Measurements from ENCODE around the gene NBEAL2. TPM values are rescaled to one million over a fixed set of nuclear protein-coding genes. Genes with fewer than 3 reads are reported as not detected.

NBEAL2 gene
- total and polyA plus RNA-seq, 2 donors (not counting 1 experiment from before 2014, with no cell fraction given): 1.5 to 4.5 TPM

DNA sequence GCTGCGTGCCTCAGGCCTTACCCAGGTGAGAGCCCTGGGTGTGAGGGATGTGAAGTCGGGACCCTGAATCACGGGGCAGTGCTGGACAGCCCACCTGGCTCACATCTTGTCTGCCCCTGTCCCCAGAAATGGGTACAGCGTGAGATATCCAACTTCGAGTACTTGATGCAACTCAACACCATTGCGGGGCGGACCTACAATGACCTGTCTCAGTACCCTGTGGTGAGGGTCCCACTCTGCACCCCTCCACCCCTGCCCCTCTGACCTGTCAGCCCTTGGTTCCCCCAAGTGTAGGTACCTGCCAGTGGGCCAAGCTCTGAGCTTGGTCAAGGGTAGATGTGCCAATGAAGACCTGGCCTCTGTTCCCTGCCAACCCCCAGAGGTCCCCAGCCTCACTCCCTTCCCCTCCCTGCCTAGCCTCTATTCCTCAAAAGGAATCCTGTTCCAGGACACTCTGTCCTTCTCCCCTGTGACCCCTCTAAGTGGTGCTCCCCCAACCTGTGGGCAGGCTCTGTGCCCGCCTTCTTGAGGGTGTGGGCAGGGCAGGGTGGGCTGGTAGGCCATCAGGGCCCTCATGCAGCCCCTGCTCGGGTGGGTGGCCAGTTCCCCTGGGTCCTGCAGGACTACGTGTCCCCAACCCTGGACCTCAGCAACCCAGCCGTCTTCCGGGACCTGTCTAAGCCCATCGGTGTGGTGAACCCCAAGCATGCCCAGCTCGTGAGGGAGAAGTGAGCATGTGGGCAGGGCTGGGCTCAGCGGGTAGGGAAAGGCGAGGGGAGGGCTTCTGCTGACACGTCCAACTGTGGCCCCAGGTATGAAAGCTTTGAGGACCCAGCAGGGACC lies 25.1 kb downstream of the NBEAL2 start:
- Histone ChIP-seq H3K4me1 (ENCODE audit: control insufficient read depth, extremely low read depth, insufficient read depth, low read length) (peaks cover under 1% of the 10 kb centered on the region), H3K36me3 (ENCODE audit: control insufficient read depth, insufficient read depth, low read length) (no peaks in the 10 kb centered on the region), H2AFZ (ENCODE audit: low read length) (no peak overlapping the region), H3K4me2 (ENCODE audit: extremely low read depth, insufficient read depth, low read length) (no peak overlapping the region), H3K79me2 (ENCODE audit: control insufficient read depth, insufficient read depth, low read length) (no peaks in the 10 kb centered on the region), H3K9ac (ENCODE audit: insufficient read depth, low read length) (no peak overlapping the region), H3K27ac (ENCODE audit: insufficient read depth, low read length) (no peak overlapping the region), H3K4me3 (replicated peaks in 1 of 4; ENCODE audit: control extremely low read depth in 1 of 4, insufficient read depth in 1 of 4, low read depth in 3 of 4, low read length in 4 of 4) (no peak overlapping the region), H4K20me1 (ENCODE audit: control insufficient read depth, extremely low read depth, insufficient read depth, low read length) (no peaks in the 10 kb centered on the region), H3K9me3 (ENCODE audit: control insufficient read depth, insufficient read depth, low read depth, low read length) (no peaks in the 10 kb centered on the region), H3K27me3 (ENCODE audit: control insufficient read depth, insufficient read depth, low read length) (no peaks in the 10 kb centered on the region)
- no peak for DNase-seq (ENCODE audit: low read depth in 2 of 2)
- no peak for TF ChIP-seq EZH2 (IDR thresholded peaks at IDR 0.05; ENCODE audit: low read length, missing control alignments)
- TF ChIP-seq CTCF (conservative IDR thresholded peaks at IDR 0.05 in 1 of 2, IDR thresholded peaks at IDR 0.05 in 1 of 2; ENCODE audit: low read depth in 1 of 2, low read length in 2 of 2): no peak

DNA sequence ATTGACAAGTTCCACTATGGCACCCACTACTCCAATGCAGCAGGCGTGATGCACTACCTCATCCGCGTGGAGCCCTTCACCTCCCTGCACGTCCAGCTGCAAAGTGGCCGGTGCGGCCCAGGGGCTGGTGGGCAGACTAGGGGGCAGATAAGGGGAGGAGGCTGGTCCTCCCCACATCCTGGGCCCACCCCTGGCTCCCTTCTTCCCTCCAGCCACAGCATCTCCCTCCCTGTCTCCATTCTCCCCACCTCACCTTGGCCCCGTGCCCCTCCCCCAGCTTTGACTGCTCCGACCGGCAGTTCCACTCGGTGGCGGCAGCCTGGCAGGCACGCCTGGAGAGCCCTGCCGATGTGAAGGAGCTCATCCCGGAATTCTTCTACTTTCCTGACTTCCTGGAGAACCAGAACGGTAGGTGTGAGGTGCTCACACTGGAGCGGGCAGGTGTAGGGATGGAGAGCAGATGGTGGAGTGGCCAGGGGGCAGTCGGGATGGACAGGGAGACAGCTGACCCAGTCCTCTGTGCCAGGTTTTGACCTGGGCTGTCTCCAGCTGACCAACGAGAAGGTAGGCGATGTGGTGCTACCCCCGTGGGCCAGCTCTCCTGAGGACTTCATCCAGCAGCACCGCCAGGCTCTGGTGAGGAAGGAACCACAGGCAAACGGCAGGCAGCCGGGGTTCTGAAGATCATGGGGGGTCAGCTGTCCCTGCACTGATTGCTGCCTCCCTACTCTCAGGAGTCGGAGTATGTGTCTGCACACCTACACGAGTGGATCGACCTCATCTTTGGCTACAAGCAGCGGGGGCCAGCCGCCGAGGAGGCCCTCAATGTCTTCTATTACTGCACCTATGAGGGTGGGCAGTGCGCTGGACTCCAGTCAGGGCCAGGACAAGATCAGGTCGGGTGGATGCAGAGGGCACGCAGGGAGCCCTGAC lies 26.0 kb downstream of the NBEAL2 start:
- no peaks in the 10 kb centered on the region for H3K9me3 ChIP-seq (ENCODE audit: control insufficient read depth, insufficient read depth, low read depth, low read length)
- peaks cover 6% of the 10 kb centered on the region for H3K4me1 ChIP-seq (ENCODE audit: control insufficient read depth, extremely low read depth, insufficient read depth, low read length)
- H3K4me3 ChIP-seq (replicated peaks in 1 of 4; ENCODE audit: control extremely low read depth in 1 of 4, insufficient read depth in 1 of 4, low read depth in 3 of 4, low read length in 4 of 4): no peak overlapping the region
- H3K27ac ChIP-seq (ENCODE audit: insufficient read depth, low read length): no peak overlapping the region
- TF ChIP-seq EZH2 (IDR thresholded peaks at IDR 0.05; ENCODE audit: low read length, missing control alignments): no peak
- TF ChIP-seq CTCF (conservative IDR thresholded peaks at IDR 0.05 in 1 of 2, IDR thresholded peaks at IDR 0.05 in 1 of 2; ENCODE audit: low read depth in 1 of 2, low read length in 2 of 2): no peak
- no peaks in the 10 kb centered on the region for H3K36me3 ChIP-seq (ENCODE audit: control insufficient read depth, insufficient read depth, low read length)
- no peak for DNase-seq (ENCODE audit: low read depth in 2 of 2)
- no peaks in the 10 kb centered on the region for H4K20me1 ChIP-seq (ENCODE audit: control insufficient read depth, extremely low read depth, insufficient read depth, low read length)
- no peak overlapping the region for H2AFZ ChIP-seq (ENCODE audit: low read length)
- H3K4me2 ChIP-seq (ENCODE audit: extremely low read depth, insufficient read depth, low read length): no peak overlapping the region
- no peaks in the 10 kb centered on the region for H3K27me3 ChIP-seq (ENCODE audit: control insufficient read depth, insufficient read depth, low read length)
- no peaks in the 10 kb centered on the region for H3K79me2 ChIP-seq (ENCODE audit: control insufficient read depth, insufficient read depth, low read length)
- no peak overlapping the region for H3K9ac ChIP-seq (ENCODE audit: insufficient read depth, low read length)

- no peak overlapping the region for H3K27ac ChIP-seq (ENCODE audit: insufficient read depth, low read length)
- no peaks in the 10 kb centered on the region for H4K20me1 ChIP-seq (ENCODE audit: control insufficient read depth, extremely low read depth, insufficient read depth, low read length)
- H3K9me3 ChIP-seq (ENCODE audit: control insufficient read depth, insufficient read depth, low read depth, low read length): no peaks in the 10 kb centered on the region
- no peaks in the 10 kb centered on the region for H3K36me3 ChIP-seq (ENCODE audit: control insufficient read depth, insufficient read depth, low read length)
- peaks cover 6% of the 10 kb centered on the region for H3K4me1 ChIP-seq (ENCODE audit: control insufficient read depth, extremely low read depth, insufficient read depth, low read length)
- no peak overlapping the region for H2AFZ ChIP-seq (ENCODE audit: low read length)
- no peak for DNase-seq (ENCODE audit: low read depth in 2 of 2)
- no peaks in the 10 kb centered on the region for H3K27me3 ChIP-seq (ENCODE audit: control insufficient read depth, insufficient read depth, low read length)
- no peaks in the 10 kb centered on the region for H3K79me2 ChIP-seq (ENCODE audit: control insufficient read depth, insufficient read depth, low read length)
- no peak overlapping the region for H3K4me2 ChIP-seq (ENCODE audit: extremely low read depth, insufficient read depth, low read length)
- no peak overlapping the region for H3K4me3 ChIP-seq (replicated peaks in 1 of 4; ENCODE audit: control extremely low read depth in 1 of 4, insufficient read depth in 1 of 4, low read depth in 3 of 4, low read length in 4 of 4)
- no peak overlapping the region for H3K9ac ChIP-seq (ENCODE audit: insufficient read depth, low read length)
- no peak for TF ChIP-seq CTCF (conservative IDR thresholded peaks at IDR 0.05 in 1 of 2, IDR thresholded peaks at IDR 0.05 in 1 of 2; ENCODE audit: low read depth in 1 of 2, low read length in 2 of 2)
- no peak for TF ChIP-seq EZH2 (IDR thresholded peaks at IDR 0.05; ENCODE audit: low read length, missing control alignments)
Observed at GRCh38 chr3:47006145-47006651, 26.7 kb downstream of the NBEAL2 start.

Data from fibroblast of lung (primary cell).